ENCODE results near the gene ENTREP3. TPM values are rescaled to one million over a fixed set of nuclear protein-coding genes. Genes with fewer than 3 reads are reported as not detected.
A peak's percentile ranks its signal among the peaks of the same experiment; 100 is the strongest.
"Not testable (repeated sequence)": the region's sequence is repeated elsewhere in the genome, so short reads cannot be mapped to it uniquely, and the experiment has no call there.

ENTREP3 gene
- total RNA-seq, 2 donors from 2014 or later: 22.0 to 34.2 TPM

- Histone ChIP-seq H3K27me3 (no peaks in the 10 kb centered on the region), H3K9me3 (no peaks in the 10 kb centered on the region), H3K27ac (peak overlapping the region; percentile 91), H3K4me1 (peaks cover 4% of the 10 kb centered on the region), H3K9ac (ENCODE audit: low read depth in 2 of 2, low read length in 2 of 2) (peak overlapping the region in 1 of 2 donors; percentile 22), H3K36me3 (no peaks in the 10 kb centered on the region), H3K4me3 (no peak overlapping the region)
- DNase-seq: no peak
- no peak for TF ChIP-seq CTCF (IDR thresholded peaks at IDR 0.05)
- intact Hi-C loops (cut with DNase I): no loop called here
Observed at GRCh38 chr1:155242805-155243358, 12.4 kb downstream of the ENTREP3 start.

- no peak for TF ChIP-seq CTCF (IDR thresholded peaks at IDR 0.05)
- no peaks in the 10 kb centered on the region for H3K27me3 ChIP-seq
- peak overlapping the region; percentile 91 for H3K27ac ChIP-seq
- no peaks in the 10 kb centered on the region for H3K9me3 ChIP-seq
- peaks cover 4% of the 10 kb centered on the region for H3K4me1 ChIP-seq
- no peak for DNase-seq
- intact Hi-C loops (cut with DNase I): no loop called here
- no peak overlapping the region for H3K4me3 ChIP-seq
- peak overlapping the region in 1 of 2 donors; percentile 55 for H3K9ac ChIP-seq (ENCODE audit: low read depth in 2 of 2, low read length in 2 of 2)
- H3K36me3 ChIP-seq: no peaks in the 10 kb centered on the region
Observed at GRCh38 chr1:155241841-155242264, 13.4 kb downstream of the ENTREP3 start.

GRCh38 chr1:155241069-155241679, 14.1 kb downstream of the ENTREP3 start:
- Histone ChIP-seq H3K4me1 (peaks cover 4% of the 10 kb centered on the region), H3K27me3 (no peaks in the 10 kb centered on the region), H3K9me3 (no peaks in the 10 kb centered on the region), H3K27ac (peak overlapping the region; percentile 91), H3K4me3 (peak overlapping the region; percentile 34), H3K36me3 (no peaks in the 10 kb centered on the region), H3K9ac (ENCODE audit: low read depth in 2 of 2, low read length in 2 of 2) (peak overlapping the region in 1 of 2 donors; percentile 55)
- TF ChIP-seq CTCF (IDR thresholded peaks at IDR 0.05): no peak
- peak; percentile 90 for DNase-seq
- intact Hi-C loops (cut with DNase I): no loop called here

GRCh38 chr1:155236451-155236850, 18.8 kb downstream of the ENTREP3 start:
- Histone ChIP-seq H3K4me1 (peaks cover 3% of the 10 kb centered on the region), H3K9me3 (no peaks in the 10 kb centered on the region), H3K9ac (ENCODE audit: low read depth in 2 of 2, low read length in 2 of 2) (no peak overlapping the region), H3K36me3 (no peaks in the 10 kb centered on the region), H3K27ac (no peak overlapping the region), H3K4me3 (no peak overlapping the region), H3K27me3 (no peaks in the 10 kb centered on the region)
- no peak for TF ChIP-seq CTCF (IDR thresholded peaks at IDR 0.05)
- DNase-seq: no peak
- intact Hi-C loops (cut with DNase I): no loop called here

GRCh38 chr1:155235375-155235774, 19.9 kb downstream of the ENTREP3 start:
- intact Hi-C loops (cut with DNase I); H3K36me3 ChIP-seq; H3K9me3 ChIP-seq; H3K4me3 ChIP-seq; H3K27me3 ChIP-seq; H3K4me1 ChIP-seq; DNase-seq; H3K27ac ChIP-seq; H3K9ac ChIP-seq (ENCODE audit: low read depth in 2 of 2, low read length in 2 of 2): not testable (repeated sequence)

- H3K9ac ChIP-seq (ENCODE audit: low read depth in 2 of 2, low read length in 2 of 2); DNase-seq; H3K9me3 ChIP-seq; H3K4me3 ChIP-seq; H3K4me1 ChIP-seq; H3K36me3 ChIP-seq; H3K27me3 ChIP-seq; intact Hi-C loops (cut with DNase I); H3K27ac ChIP-seq: not testable (repeated sequence)
Observed at GRCh38 chr1:155233502-155233901, 21.8 kb downstream of the ENTREP3 start.

GRCh38 chr1:155232001-155232978, 23.0 kb downstream of the ENTREP3 start:
- H3K9ac ChIP-seq (ENCODE audit: low read depth in 2 of 2, low read length in 2 of 2); H3K27me3 ChIP-seq; DNase-seq; H3K4me3 ChIP-seq; H3K27ac ChIP-seq; intact Hi-C loops (cut with DNase I); H3K36me3 ChIP-seq; H3K9me3 ChIP-seq; H3K4me1 ChIP-seq: not testable (repeated sequence)

- H3K4me3 ChIP-seq; H3K27me3 ChIP-seq; H3K4me1 ChIP-seq; H3K36me3 ChIP-seq; H3K9ac ChIP-seq (ENCODE audit: low read depth in 2 of 2, low read length in 2 of 2); intact Hi-C loops (cut with DNase I); H3K9me3 ChIP-seq; H3K27ac ChIP-seq; DNase-seq: not testable (repeated sequence)
Observed at GRCh38 chr1:155231302-155231701, 24.0 kb downstream of the ENTREP3 start.
